H9 (cell line): ENCODE results near the gene FHIT. TPM values are rescaled to one million over a fixed set of nuclear protein-coding genes. Genes with fewer than 3 reads are reported as not detected.

ENCODE experiments used
- DNase-seq: peaks from one replicate; pipeline ENCODE4 v3.0.0-alpha.2; 2017
- H2AFZ ChIP-seq: one replicate; pipeline ENCODE4 v1.6.1; 2013; ENCODE audit warnings: mild to moderate bottlenecking, low read length, control low read depth, moderate library complexity
- H2AK5ac ChIP-seq: 2 replicates; pipeline ENCODE4 v1.6.1; 2013; ENCODE audit warnings: low read length, control low read depth, mixed read lengths; ENCODE audit not compliant: insufficient read length
- H2BK120ac ChIP-seq: one replicate; pipeline ENCODE4 v1.6.1; 2013; ENCODE audit warnings: low read depth, mild to moderate bottlenecking, low read length, control low read depth, inconsistent platforms; ENCODE audit not compliant: poor library complexity, severe bottlenecking
- H2BK12ac ChIP-seq: 2 replicates; pipeline ENCODE4 v1.6.1; 2013; ENCODE audit warnings: low read length, control low read depth, mixed read lengths, low read depth; ENCODE audit not compliant: insufficient read length
- H2BK15ac ChIP-seq: 2 replicates; pipeline ENCODE4 v1.6.1; 2013; ENCODE audit warnings: low read depth, low read length, control low read depth
- H2BK20ac ChIP-seq: one replicate; pipeline ENCODE4 v1.6.1; 2013; ENCODE audit warnings: low read depth, mild to moderate bottlenecking, low read length, control low read depth, inconsistent platforms; ENCODE audit not compliant: poor library complexity, severe bottlenecking
- H2BK5ac ChIP-seq: 2 replicates; pipeline ENCODE4 v1.6.1; 2013; ENCODE audit warnings: low read length, control low read depth, mixed read lengths; ENCODE audit not compliant: insufficient read length
- H3K14ac ChIP-seq: 2 replicates; pipeline ENCODE4 v1.6.1; 2013; ENCODE audit warnings: low read length, control low read depth; ENCODE audit not compliant: insufficient read depth
- H3K18ac ChIP-seq: 2 replicates; pipeline ENCODE4 v1.6.1; 2013; ENCODE audit warnings: low read depth, mild to moderate bottlenecking, mixed read lengths, low read length, control low read depth; ENCODE audit not compliant: insufficient read length
- H3K23ac ChIP-seq: 2 replicates; pipeline ENCODE4 v1.6.1; 2013; ENCODE audit warnings: low read length, control low read depth, mixed read lengths, low read depth; ENCODE audit not compliant: insufficient read length
- H3K23me2 ChIP-seq: 2 replicates; pipeline ENCODE4 v1.6.1; 2013; ENCODE audit warnings: low read depth, mild to moderate bottlenecking, mixed read lengths, low read length, control low read depth; ENCODE audit not compliant: insufficient read length, poor library complexity, severe bottlenecking
- H3K27ac ChIP-seq: 2 replicates; pipeline ENCODE4 v1.5.1; 2013; ENCODE audit warnings: low read length, control low read depth, mixed read lengths, low read depth; ENCODE audit not compliant: insufficient read length
- H3K27me3 ChIP-seq: 2 replicates; pipeline ENCODE4 v1.6.1; 2013; ENCODE audit warnings: low read length, control low read depth, inconsistent platforms; ENCODE audit not compliant: insufficient read depth
- H3K4ac ChIP-seq: 2 replicates; pipeline ENCODE4 v1.6.1; 2013; ENCODE audit warnings: low read depth, mild to moderate bottlenecking, control low read depth, inconsistent platforms, low read length, moderate library complexity
- H3K4me1 ChIP-seq: 2 replicates; pipeline ENCODE4 v1.6.1; 2013; ENCODE audit warnings: low read length, control low read depth, inconsistent platforms; ENCODE audit not compliant: insufficient read depth
- H3K4me2 ChIP-seq: 2 replicates; pipeline ENCODE4 v1.6.1; 2013; ENCODE audit warnings: low read length, control low read depth, mixed read lengths; ENCODE audit not compliant: insufficient read length, insufficient read depth
- H3K56ac ChIP-seq: 2 replicates; pipeline ENCODE4 v1.6.1; 2013; ENCODE audit warnings: low read depth, mild to moderate bottlenecking, mixed read lengths, low read length, control low read depth; ENCODE audit not compliant: insufficient read length
- H3K79me1 ChIP-seq: 2 replicates; pipeline ENCODE4 v1.6.1; 2013; ENCODE audit warnings: low read depth, mild to moderate bottlenecking, moderate library complexity, low read length, control low read depth, inconsistent platforms; ENCODE audit not compliant: insufficient read depth, poor library complexity, severe bottlenecking
- H3K79me2 ChIP-seq: 2 replicates; pipeline ENCODE4 v1.6.1; 2013; ENCODE audit warnings: low read length, control low read depth, inconsistent platforms; ENCODE audit not compliant: insufficient read depth
- H3K9ac ChIP-seq: 2 replicates; pipeline ENCODE4 v1.6.1; 2013; ENCODE audit warnings: low read length, control low read depth, mixed read lengths; ENCODE audit not compliant: insufficient read length; ENCODE audit errors: extremely low read depth
- H3K9me3 ChIP-seq: one replicate; pipeline ENCODE4 v1.6.1; 2013; ENCODE audit warnings: low read depth, low read length, inconsistent platforms; ENCODE audit not compliant: control insufficient read depth
- H3T11ph ChIP-seq: one replicate; pipeline ENCODE4 v1.6.1; 2013; ENCODE audit warnings: mild to moderate bottlenecking, low read length, control low read depth, inconsistent platforms
- H4K20me1 ChIP-seq: one replicate; pipeline ENCODE4 v1.6.1; 2013; ENCODE audit not compliant: control insufficient read depth, insufficient read length, insufficient read depth
- H4K5ac ChIP-seq: 2 replicates; pipeline ENCODE4 v1.6.1; 2013; ENCODE audit warnings: low read depth, mild to moderate bottlenecking, mixed read lengths, low read length, control low read depth; ENCODE audit not compliant: insufficient read length
- H4K8ac ChIP-seq: replicated peaks from 2 replicates; pipeline ENCODE4 v1.6.1; 2013; ENCODE audit warnings: low read length, control low read depth, mixed read lengths, low read depth; ENCODE audit not compliant: insufficient read length
- H4K91ac ChIP-seq: 2 replicates; pipeline ENCODE4 v1.6.1; 2013; ENCODE audit warnings: low read depth, mild to moderate bottlenecking, moderate library complexity, mixed read lengths, low read length, control low read depth; ENCODE audit not compliant: insufficient read length
- H3K27ac Mint-ChIP-seq, 3 experiments: 2 replicates in 2 of 3; 3 replicates in 1 of 3; pipeline ENCODE4 v1.8.0; 2020 to 2021; ENCODE audit warnings: mixed read lengths in 3 of 3, mild to moderate bottlenecking in 1 of 3, moderate library complexity in 1 of 3
- H3K27me3 Mint-ChIP-seq: 2 replicates; pipeline ENCODE4 v1.8.0; 2021; ENCODE audit warnings: low read depth, mild to moderate bottlenecking, moderate library complexity, mixed read lengths
- H3K36me3 Mint-ChIP-seq, 3 experiments: 2 replicates in 2 of 3; 3 replicates in 1 of 3; pipeline ENCODE4 v1.8.0; 2020 to 2021; ENCODE audit warnings: low read depth in 3 of 3, mixed read lengths in 3 of 3; ENCODE audit not compliant: insufficient read depth in 1 of 3
- H3K4me1 Mint-ChIP-seq, 2 experiments: 2 replicates each; pipeline ENCODE4 v1.8.0; 2020; ENCODE audit warnings: mixed read lengths in 2 of 2
- H3K4me3 Mint-ChIP-seq, 2 experiments: 2 replicates in 1 of 2; 3 replicates in 1 of 2; pipeline ENCODE4 v1.8.0; 2020 to 2021; ENCODE audit warnings: mild to moderate bottlenecking in 2 of 2, mixed read lengths in 2 of 2, moderate library complexity in 1 of 2
- H3K9me3 Mint-ChIP-seq, 2 experiments: 2 replicates in 1 of 2; 3 replicates in 1 of 2; pipeline ENCODE4 v1.8.0; 2020; ENCODE audit warnings: mild to moderate bottlenecking in 2 of 2, mixed read lengths in 2 of 2, moderate library complexity in 1 of 2
- CTCF ChIP-seq: fragments of 200-600 bp; sonication (generic); conservative IDR thresholded peaks from 3 replicates; pipeline ENCODE4 v1.8.0; 2021; ENCODE audit warnings: antibody characterized with exemption, mild to moderate bottlenecking
- WGBS: extraction: QIAGEN DNeasy Blood & Tissue Kit; methylation state at CpG from one replicate; pipeline ENCODE4 v1.1.7; 2013; ENCODE audit warnings: missing lambda C conversion rate, low lambda C conversion rate, mixed read lengths; ENCODE audit not compliant: insufficient read length; ENCODE audit errors: extremely low coverage; 5-methylcytosine and 5-hydroxymethylcytosine counted together
- total RNA-seq: library from RNA; stranded (reverse); gene quantifications from 2 replicates; pipeline ENCODE4 v1.2.1, GENCODE V29; 2021

The FHIT gene
- total RNA-seq, 1 experiment from 2014 or later = 3.0 TPM

DNA sequence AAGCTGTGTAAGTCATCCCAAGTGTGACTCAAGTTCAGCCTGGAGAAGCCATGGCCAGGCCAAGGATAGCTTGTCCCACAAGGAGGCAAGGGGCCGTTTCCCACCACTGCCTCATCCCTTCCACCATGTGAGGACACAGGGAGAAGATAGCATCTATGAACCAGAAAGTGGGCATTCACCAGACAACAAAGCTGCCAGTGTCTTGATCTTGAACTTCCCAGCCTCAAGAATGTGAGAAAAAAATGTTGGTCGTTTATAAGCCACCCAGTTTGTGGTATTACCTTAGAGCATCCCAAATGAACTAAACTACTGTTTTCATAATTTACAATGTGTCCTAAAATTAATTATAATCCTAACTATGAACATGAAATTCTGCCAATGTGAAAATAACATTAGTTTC, 1270.7 kb downstream of the FHIT start:
- H3K23ac ChIP-seq = no peak overlapping the region
- no peak overlapping the region for H2AK5ac ChIP-seq
- H3K79me1 ChIP-seq = no peaks in the 10 kb centered on the region
- H4K5ac ChIP-seq = no peak overlapping the region
- H2BK20ac ChIP-seq = no peak overlapping the region
- no peak overlapping the region for H3K27ac Mint-ChIP-seq
- no peaks in the 10 kb centered on the region for H4K20me1 ChIP-seq
- H3K4me1 Mint-ChIP-seq = no peaks in the 10 kb centered on the region
- no peak overlapping the region for H3K9ac ChIP-seq
- H3K27me3 ChIP-seq = no peaks in the 10 kb centered on the region
- no peak overlapping the region for H3T11ph ChIP-seq
- no peak for DNase-seq
- WGBS = no CpG with 5 or more reads among the region's 2 CpGs
- H3K56ac ChIP-seq = no peak overlapping the region
- H4K91ac ChIP-seq = no peak overlapping the region
- H3K4me3 Mint-ChIP-seq = no peak overlapping the region
- H3K27ac ChIP-seq = no peak overlapping the region
- H3K4me1 ChIP-seq = no peaks in the 10 kb centered on the region
- H2BK15ac ChIP-seq = no peak overlapping the region
- no peak overlapping the region for H3K14ac ChIP-seq
- no peaks in the 10 kb centered on the region for H3K9me3 ChIP-seq
- H2BK120ac ChIP-seq = no peak overlapping the region
- H3K36me3 Mint-ChIP-seq = no peaks in the 10 kb centered on the region; a peak in 1 of 7 replicates
- H3K9me3 Mint-ChIP-seq = no peaks in the 10 kb centered on the region
- H2BK5ac ChIP-seq = no peak overlapping the region
- no peak overlapping the region for H3K4ac ChIP-seq
- no peak overlapping the region for H3K4me2 ChIP-seq
- H4K8ac ChIP-seq = no peak overlapping the region
- H3K79me2 ChIP-seq = no peaks in the 10 kb centered on the region
- no peaks in the 10 kb centered on the region for H3K27me3 Mint-ChIP-seq
- H2AFZ ChIP-seq = no peak overlapping the region
- H2BK12ac ChIP-seq = no peak overlapping the region
- no peak overlapping the region for H3K18ac ChIP-seq
- H3K23me2 ChIP-seq = no peaks in the 10 kb centered on the region
- no peak for TF ChIP-seq CTCF
